ES-I3 (cell line): Measurements from ENCODE around the gene ARNT2.
"Not testable (repeated sequence)": the region's sequence is repeated elsewhere in the genome, so short reads cannot be mapped to it uniquely, and the experiment has no call there.

Experiments
- H3K36me3 ChIP-seq: 2 replicates; pipeline ENCODE4 v1.6.1; 2013; ENCODE audit warnings: mild to moderate bottlenecking, low read length, control low read depth, moderate library complexity; ENCODE audit not compliant: insufficient read depth
- H3K4me1 ChIP-seq: 2 replicates; pipeline ENCODE4 v1.6.1; 2013; ENCODE audit warnings: mild to moderate bottlenecking, control low read depth, low read length; ENCODE audit not compliant: insufficient read depth
- H3K9ac ChIP-seq: 2 replicates; pipeline ENCODE4 v1.6.1; 2013; ENCODE audit warnings: low read depth, mild to moderate bottlenecking, low read length, moderate library complexity
- H3K9me3 ChIP-seq: 2 replicates; pipeline ENCODE4 v1.6.1; 2013; ENCODE audit warnings: mild to moderate bottlenecking, low read length, moderate library complexity; ENCODE audit not compliant: control insufficient read depth, insufficient read depth

The ARNT2 gene

GRCh38 chr15:80507131-80507530, 102.9 kb downstream of the ARNT2 start:
- Histone ChIP-seq H3K4me1 (no peaks in the 10 kb centered on the region), H3K9ac (no peak overlapping the region), H3K9me3 (no peaks in the 10 kb centered on the region), H3K36me3 (no peaks in the 10 kb centered on the region)

- no peak overlapping the region for H3K9ac ChIP-seq
- H3K9me3 ChIP-seq: no peaks in the 10 kb centered on the region
- no peaks in the 10 kb centered on the region for H3K36me3 ChIP-seq
- H3K4me1 ChIP-seq: no peaks in the 10 kb centered on the region
Measured at GRCh38 chr15:80507638-80508316, 103.6 kb downstream of the ARNT2 start.

- Histone ChIP-seq H3K4me1 (no peaks in the 10 kb centered on the region), H3K9me3 (no peaks in the 10 kb centered on the region), H3K9ac (no peak overlapping the region), H3K36me3 (no peaks in the 10 kb centered on the region)
Measured at GRCh38 chr15:80508783-80509182, 104.6 kb downstream of the ARNT2 start.

- no peaks in the 10 kb centered on the region for H3K4me1 ChIP-seq
- no peaks in the 10 kb centered on the region for H3K9me3 ChIP-seq
- no peak overlapping the region for H3K9ac ChIP-seq
- H3K36me3 ChIP-seq: no peaks in the 10 kb centered on the region
Measured at GRCh38 chr15:80509800-80510199, 105.6 kb downstream of the ARNT2 start.

GRCh38 chr15:80510985-80511384, 106.8 kb downstream of the ARNT2 start:
- H3K36me3 ChIP-seq, H3K9me3 ChIP-seq, H3K9ac ChIP-seq, H3K4me1 ChIP-seq: not testable (repeated sequence)

- no peak overlapping the region for H3K9ac ChIP-seq
- no peaks in the 10 kb centered on the region for H3K9me3 ChIP-seq
- no peaks in the 10 kb centered on the region for H3K4me1 ChIP-seq
- no peaks in the 10 kb centered on the region for H3K36me3 ChIP-seq
Measured at GRCh38 chr15:80512726-80513660, 108.8 kb downstream of the ARNT2 start.

- H3K4me1 ChIP-seq: no peaks in the 10 kb centered on the region
- H3K9me3 ChIP-seq: no peaks in the 10 kb centered on the region
- H3K9ac ChIP-seq: no peak overlapping the region
- no peaks in the 10 kb centered on the region for H3K36me3 ChIP-seq
Measured at GRCh38 chr15:80514071-80514780, 110.0 kb downstream of the ARNT2 start.

GRCh38 chr15:80517290-80517689, 113.1 kb downstream of the ARNT2 start:
- no peaks in the 10 kb centered on the region for H3K9me3 ChIP-seq
- no peaks in the 10 kb centered on the region for H3K4me1 ChIP-seq
- no peak overlapping the region for H3K9ac ChIP-seq
- H3K36me3 ChIP-seq: no peaks in the 10 kb centered on the region

GRCh38 chr15:80518522-80518921, 114.3 kb downstream of the ARNT2 start:
- no peaks in the 10 kb centered on the region for H3K36me3 ChIP-seq
- H3K4me1 ChIP-seq: no peaks in the 10 kb centered on the region
- no peaks in the 10 kb centered on the region for H3K9me3 ChIP-seq
- no peak overlapping the region for H3K9ac ChIP-seq

GRCh38 chr15:80523746-80524145, 119.6 kb downstream of the ARNT2 start:
- H3K36me3 ChIP-seq: no peaks in the 10 kb centered on the region
- H3K9ac ChIP-seq: no peak overlapping the region
- H3K9me3 ChIP-seq: no peaks in the 10 kb centered on the region
- H3K4me1 ChIP-seq: no peaks in the 10 kb centered on the region

GRCh38 chr15:80525853-80526252, 121.7 kb downstream of the ARNT2 start:
- Histone ChIP-seq H3K4me1 (no peaks in the 10 kb centered on the region), H3K36me3 (no peaks in the 10 kb centered on the region), H3K9ac (no peak overlapping the region), H3K9me3 (no peaks in the 10 kb centered on the region)

GRCh38 chr15:80526556-80527340, 122.6 kb downstream of the ARNT2 start:
- H3K9ac ChIP-seq: no peak overlapping the region
- H3K9me3 ChIP-seq: no peaks in the 10 kb centered on the region
- no peaks in the 10 kb centered on the region for H3K4me1 ChIP-seq
- H3K36me3 ChIP-seq: no peaks in the 10 kb centered on the region

- Histone ChIP-seq H3K9ac (no peak overlapping the region), H3K36me3 (no peaks in the 10 kb centered on the region), H3K4me1 (no peaks in the 10 kb centered on the region), H3K9me3 (no peaks in the 10 kb centered on the region)
Measured at GRCh38 chr15:80527406-80527805, 123.2 kb downstream of the ARNT2 start.

GRCh38 chr15:80527961-80528360, 123.8 kb downstream of the ARNT2 start:
- Histone ChIP-seq H3K4me1 (no peaks in the 10 kb centered on the region), H3K9ac (no peak overlapping the region), H3K9me3 (no peaks in the 10 kb centered on the region), H3K36me3 (no peaks in the 10 kb centered on the region)
